MCF 10A (cell line): ENCODE measurements around the gene CRYBG1. TPM values are rescaled to one million over a fixed set of nuclear protein-coding genes. Genes with fewer than 3 reads are reported as not detected.
A peak's percentile ranks its signal among the peaks of the same experiment; 100 is the strongest.

ENCODE experiments used
- BruUV-seq: library from RNA; stranded (reverse); fragments of 400-500 nt; replicated peaks from 2 replicates; lab custom pipeline; 2021; lab: Mats Ljungman, UMichigan
- CTCF ChIA-PET: fragments of 300-600 bp; sonication (Branson Sonifier 250); formaldehyde crosslinking; extraction: SDS; loops from one replicate; lab custom pipeline; 2021; ENCODE audit warnings: antibody characterized with exemption, inconsistent platforms; lab: Yijun Ruan, JAX
- POLR2A ChIA-PET: fragments of 300-600, 350-650 bp; sonication (Branson Sonifier 250); formaldehyde crosslinking; extraction: SDS; loops from one replicate; lab custom pipeline; 2020; ENCODE audit warnings: antibody characterized with exemption, inconsistent platforms; lab: Yijun Ruan, JAX
- DNase-seq: peaks from one replicate; pipeline ENCODE4 v3.0.0-alpha.2; 2018; ENCODE audit not compliant: unreplicated experiment
- H3K27ac Mint-ChIP-seq: one replicate; pipeline ENCODE4 v1.8.0; 2022; ENCODE audit warnings: mild to moderate bottlenecking, low read depth, mixed read lengths; ENCODE audit not compliant: unreplicated experiment
- H3K27me3 Mint-ChIP-seq: one replicate; pipeline ENCODE4 v1.8.0; 2022; ENCODE audit warnings: mixed read lengths; ENCODE audit not compliant: insufficient read depth, unreplicated experiment
- H3K36me3 Mint-ChIP-seq: one replicate; pipeline ENCODE4 v1.8.0; 2022; ENCODE audit warnings: mild to moderate bottlenecking, moderate library complexity, mixed read lengths; ENCODE audit not compliant: insufficient read depth, unreplicated experiment
- H3K4me1 Mint-ChIP-seq: one replicate; pipeline ENCODE4 v1.8.0; 2022; ENCODE audit warnings: mixed read lengths; ENCODE audit not compliant: insufficient read depth, unreplicated experiment
- H3K4me3 Mint-ChIP-seq: one replicate; pipeline ENCODE4 v1.8.0; 2022; ENCODE audit warnings: mild to moderate bottlenecking, moderate library complexity, mixed read lengths; ENCODE audit not compliant: unreplicated experiment
- H3K9me3 Mint-ChIP-seq: one replicate; pipeline ENCODE4 v1.8.0; 2022; ENCODE audit warnings: mixed read lengths; ENCODE audit not compliant: unreplicated experiment
- CTCF ChIP-seq: fragments of 200-600 bp; IDR thresholded peaks from one replicate; pipeline ENCODE4 v1.8.0; 2022; ENCODE audit warnings: antibody characterized with exemption, mild to moderate bottlenecking; ENCODE audit not compliant: unreplicated experiment
- intact Hi-C: fragments of 100-400 bp; cut with micrococcal nuclease; formaldehyde crosslinking; loops from 2 replicates; pipeline ENCODE4 v1.14.1; 2022
- total RNA-seq: library from RNA; stranded (reverse); gene quantifications from 2 replicates; pipeline ENCODE4 v1.2.3, GENCODE V29; 2022

CRYBG1 gene
- total RNA-seq, 1 experiment from 2014 or later: 45.3 TPM

GRCh38 chr6:106517706-106518105, 157.2 kb downstream of the CRYBG1 start:
- no peak overlapping the region for H3K27ac Mint-ChIP-seq
- CTCF ChIA-PET: no interaction called here
- POLR2A ChIA-PET: no interaction called here
- H3K27me3 Mint-ChIP-seq: no peaks in the 10 kb centered on the region
- peaks cover 38% of the 10 kb centered on the region for H3K36me3 Mint-ChIP-seq
- no peak overlapping the region for H3K4me3 Mint-ChIP-seq
- peak; percentile 43 for DNase-seq
- H3K4me1 Mint-ChIP-seq: peaks cover 46% of the 10 kb centered on the region
- H3K9me3 Mint-ChIP-seq: no peaks in the 10 kb centered on the region
- intact Hi-C loops: no loop called here
- TF ChIP-seq CTCF: no peak
- BruUV-seq: no TSS peak

- TF ChIP-seq CTCF: no peak
- Mint-ChIP-seq H3K27ac (peak overlapping the region; percentile 87), H3K27me3 (no peaks in the 10 kb centered on the region), H3K4me3 (peak overlapping the region; percentile 45), H3K36me3 (peaks cover 38% of the 10 kb centered on the region), H3K4me1 (peaks cover 45% of the 10 kb centered on the region), H3K9me3 (no peaks in the 10 kb centered on the region)
- ChIA-PET CTCF (interaction anchor here (0.6 to 0.7 kb wide), 3 partner anchors 47 to 1053 kb away, joined by 3 read pairs; no protein-coding TSS in a partner anchor), POLR2A (interaction anchor here (0.7 to 9.3 kb wide), 8 partner anchors 7 to 112 kb away, joined by 3 to 208 read pairs (median 4); no protein-coding TSS in a partner anchor)
- no peak for DNase-seq
- BruUV-seq: no TSS peak
- intact Hi-C loops: no loop called here
These were observed 158.2 kb downstream of the CRYBG1 start for GRCh38 chr6:106518748-106519147.

- H3K4me3 Mint-ChIP-seq: peak overlapping the region; percentile 45
- peaks cover 38% of the 10 kb centered on the region for H3K36me3 Mint-ChIP-seq
- no peak for TF ChIP-seq CTCF
- H3K27ac Mint-ChIP-seq: peak overlapping the region; percentile 87
- DNase-seq: peak; percentile 98
- POLR2A ChIA-PET: interaction anchor here (0.7 to 9.3 kb wide), 10 partner anchors 8 to 111 kb away, joined by 3 to 208 read pairs (median 3); no protein-coding TSS in a partner anchor
- intact Hi-C loops: no loop called here
- H3K4me1 Mint-ChIP-seq: peaks cover 37% of the 10 kb centered on the region
- CTCF ChIA-PET: interaction anchor here (0.5 to 0.7 kb wide), 3 partner anchors 55 to 1054 kb away, joined by 3 read pairs; no protein-coding TSS in a partner anchor
- no peaks in the 10 kb centered on the region for H3K9me3 Mint-ChIP-seq
- BruUV-seq: no TSS peak
- no peaks in the 10 kb centered on the region for H3K27me3 Mint-ChIP-seq
These were observed 159.2 kb downstream of the CRYBG1 start for GRCh38 chr6:106519460-106520394.
